NCI-H2196 (cell line): ENCODE data around the gene KRTAP19-8.

Source experiments
- DNase-seq: peaks from one replicate; lab custom pipeline; 2025; ENCODE audit not compliant: unreplicated experiment; lab: John Stamatoyannopoulos, UW

The KRTAP19-8 gene

GRCh38 chr21:31038376-31038775 is at the start of gene KRTAP19-8:
Gene KRTAP19-8 (minus strand): TSS chr21:31038476. CDS start chr21:31038443, 33 bp downstream.
- no peak for DNase-seq

- DNase-seq = no peak
Observed at GRCh38 chr21:31087639-31088473, 49.6 kb upstream of the KRTAP19-8 start.

- no peak for DNase-seq
Observed at GRCh38 chr21:31084689-31085088, 46.4 kb upstream of the KRTAP19-8 start.

- DNase-seq = no peak
Observed at GRCh38 chr21:31078796-31079195, 40.5 kb upstream of the KRTAP19-8 start.

- no peak for DNase-seq
Observed at GRCh38 chr21:31078216-31078615, 39.9 kb upstream of the KRTAP19-8 start.

- no peak for DNase-seq
Observed at GRCh38 chr21:31075848-31076247, 37.6 kb upstream of the KRTAP19-8 start.

GRCh38 chr21:31072533-31072932 is 34.3 kb upstream of the KRTAP19-8 start:
- DNase-seq = no peak

- DNase-seq = no peak
Observed at GRCh38 chr21:31064803-31065202, 26.5 kb upstream of the KRTAP19-8 start.

GRCh38 chr21:31052489-31053142 is 14.3 kb upstream of the KRTAP19-8 start:
- no peak for DNase-seq

- no peak for DNase-seq
Observed at GRCh38 chr21:31050577-31051157, 12.4 kb upstream of the KRTAP19-8 start.

- DNase-seq = no peak
Observed at GRCh38 chr21:31045841-31046240, 7.6 kb upstream of the KRTAP19-8 start.

- DNase-seq = no peak
Observed at GRCh38 chr21:31043471-31043870, 5.2 kb upstream of the KRTAP19-8 start.

GRCh38 chr21:31042080-31042464 is 3.8 kb upstream of the KRTAP19-8 start:
- DNase-seq = no peak

GRCh38 chr21:31041295-31042079 is 3.2 kb upstream of the KRTAP19-8 start:
- DNase-seq = no peak

- DNase-seq = no peak
Observed at GRCh38 chr21:31034378-31034777, 3.9 kb downstream of the KRTAP19-8 start.

GRCh38 chr21:31030367-31031106 is 7.7 kb downstream of the KRTAP19-8 start:
- DNase-seq = no peak

- DNase-seq = no peak
Observed at GRCh38 chr21:31023680-31024079, 14.6 kb downstream of the KRTAP19-8 start.

- no peak for DNase-seq
Observed at GRCh38 chr21:31022306-31022705, 16.0 kb downstream of the KRTAP19-8 start.

GRCh38 chr21:31018232-31018631 is 20.0 kb downstream of the KRTAP19-8 start:
- DNase-seq = no peak

GRCh38 chr21:31014891-31015290 is 23.4 kb downstream of the KRTAP19-8 start:
- DNase-seq = no peak
